ENCODE results near the gene COG7.

- TF ChIP-seq, protein P1, sequence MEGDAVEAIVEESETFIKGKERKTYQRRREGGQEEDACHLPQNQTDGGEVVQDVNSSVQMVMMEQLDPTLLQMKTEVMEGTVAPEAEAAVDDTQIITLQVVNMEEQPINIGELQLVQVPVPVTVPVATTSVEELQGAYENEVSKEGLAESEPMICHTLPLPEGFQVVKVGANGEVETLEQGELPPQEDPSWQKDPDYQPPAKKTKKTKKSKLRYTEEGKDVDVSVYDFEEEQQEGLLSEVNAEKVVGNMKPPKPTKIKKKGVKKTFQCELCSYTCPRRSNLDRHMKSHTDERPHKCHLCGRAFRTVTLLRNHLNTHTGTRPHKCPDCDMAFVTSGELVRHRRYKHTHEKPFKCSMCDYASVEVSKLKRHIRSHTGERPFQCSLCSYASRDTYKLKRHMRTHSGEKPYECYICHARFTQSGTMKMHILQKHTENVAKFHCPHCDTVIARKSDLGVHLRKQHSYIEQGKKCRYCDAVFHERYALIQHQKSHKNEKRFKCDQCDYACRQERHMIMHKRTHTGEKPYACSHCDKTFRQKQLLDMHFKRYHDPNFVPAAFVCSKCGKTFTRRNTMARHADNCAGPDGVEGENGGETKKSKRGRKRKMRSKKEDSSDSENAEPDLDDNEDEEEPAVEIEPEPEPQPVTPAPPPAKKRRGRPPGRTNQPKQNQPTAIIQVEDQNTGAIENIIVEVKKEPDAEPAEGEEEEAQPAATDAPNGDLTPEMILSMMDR (optimal IDR thresholded peaks at IDR 0.05 in 1 of 3, IDR thresholded peaks at IDR 0.05 in 1 of 3, conservative IDR thresholded peaks at IDR 0.05 in 1 of 3; ENCODE audit: extremely low read depth in 1 of 3, insufficient read depth in 2 of 3, low read length in 3 of 3): no peak
- TF ChIP-seq EZH2 (IDR thresholded peaks at IDR 0.05; ENCODE audit: low read length): no peak
Measured at GRCh38 chr16:23428351-23428750, 24.6 kb downstream of the COG7 start.

Measured in keratinocyte (primary cell).